Skin epidermis (tissue), 12 donors: ENCODE data around the gene SLC30A3.
"Not testable (repeated sequence)": the region's sequence is repeated elsewhere in the genome, so short reads cannot be mapped to it uniquely, and the experiment has no call there.

Experiments
- H3K27ac ChIP-seq, 21 experiments: fragments of 200-600 bp; sonication (generic) in 11 of 21; one replicate each; pipeline ENCODE4 v1.5.0; 2020; ENCODE audit warnings: mild to moderate bottlenecking in 3 of 21, inconsistent platforms in 2 of 21, moderate library complexity in 2 of 21
- H3K4me3 ChIP-seq, 7 experiments: fragments of 200-600 bp; sonication (generic) in 2 of 7; one replicate each; pipeline ENCODE4 v1.5.0; 2020; ENCODE audit warnings: inconsistent platforms in 2 of 7, mild to moderate bottlenecking in 2 of 7, moderate library complexity in 1 of 7

The SLC30A3 gene, protein sequence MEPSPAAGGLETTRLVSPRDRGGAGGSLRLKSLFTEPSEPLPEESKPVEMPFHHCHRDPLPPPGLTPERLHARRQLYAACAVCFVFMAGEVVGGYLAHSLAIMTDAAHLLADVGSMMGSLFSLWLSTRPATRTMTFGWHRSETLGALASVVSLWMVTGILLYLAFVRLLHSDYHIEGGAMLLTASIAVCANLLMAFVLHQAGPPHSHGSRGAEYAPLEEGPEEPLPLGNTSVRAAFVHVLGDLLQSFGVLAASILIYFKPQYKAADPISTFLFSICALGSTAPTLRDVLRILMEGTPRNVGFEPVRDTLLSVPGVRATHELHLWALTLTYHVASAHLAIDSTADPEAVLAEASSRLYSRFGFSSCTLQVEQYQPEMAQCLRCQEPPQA

GRCh38 chr2:27262379-27263286 is at the start of gene SLC30A3:
TSS of gene SLC30A3 (minus strand) at chr2:27263047. CDS start at chr2:27262906, 141 bp downstream.
- no peak within 1 kb of the TSS for H3K27ac ChIP-seq
- peak within 1 kb of the TSS; percentile 27 to 46 (median 36) for H3K4me3 ChIP-seq

GRCh38 chr2:27312152-27312551 is 49.3 kb upstream of the SLC30A3 start:
- Histone ChIP-seq H3K27ac (no peak overlapping the region), H3K4me3 (no peak overlapping the region)

DNA sequence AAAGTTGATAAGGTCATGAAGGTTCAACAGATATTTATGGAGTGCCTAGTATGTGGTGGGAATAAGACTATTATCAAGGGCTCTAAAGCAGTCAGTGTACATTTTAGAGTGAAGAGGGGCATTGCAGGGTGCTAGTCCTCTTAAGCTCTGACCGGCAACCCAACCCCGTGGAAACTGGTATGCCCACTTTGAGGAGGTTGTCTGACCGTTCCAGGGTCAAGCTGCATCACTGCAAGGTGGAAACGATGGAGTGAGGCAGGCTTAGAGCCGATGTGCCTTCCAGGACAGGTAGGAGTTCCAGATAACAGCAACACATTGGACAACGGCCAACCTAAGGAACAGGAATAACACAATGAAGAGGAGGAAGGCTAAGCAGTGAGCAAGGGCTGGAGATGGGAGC is 46.8 kb upstream of the SLC30A3 start:
- Histone ChIP-seq H3K27ac (no peak overlapping the region), H3K4me3 (no peak overlapping the region)

DNA sequence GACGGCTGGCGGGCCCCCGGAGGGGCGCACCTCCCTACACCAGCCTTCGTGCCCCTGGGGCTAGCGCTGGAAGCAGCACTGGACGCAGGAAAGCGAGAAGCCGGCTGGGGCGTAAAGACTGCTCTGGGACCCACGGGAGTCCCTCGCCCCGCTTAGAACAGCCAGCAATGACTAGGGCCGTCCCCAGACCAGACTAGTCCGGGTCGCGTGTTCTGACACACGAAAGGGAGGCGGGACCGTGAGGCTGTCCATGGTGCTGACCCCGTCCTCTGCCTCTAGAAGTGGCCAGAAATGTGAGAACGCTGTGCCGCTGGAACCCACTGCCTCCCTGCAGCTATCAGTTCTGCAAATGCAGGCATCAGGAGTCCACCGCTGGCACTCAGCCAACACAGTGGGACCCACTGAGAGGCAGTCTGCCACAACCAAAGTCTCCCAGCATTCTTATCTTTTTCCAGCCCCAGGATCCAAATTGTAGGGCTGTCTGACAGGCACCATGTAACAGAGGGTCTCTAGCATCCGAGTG is 45.6 kb upstream of the SLC30A3 start, which contains the start of gene UCN:
UCN (minus strand) TSS at position 87 of the 523 bp plus-strand sequence. CDS start 550 bp downstream, outside the sequence.
- no peak within 1 kb of the TSS for H3K4me3 ChIP-seq
- no peak within 1 kb of the TSS for H3K27ac ChIP-seq

DNA sequence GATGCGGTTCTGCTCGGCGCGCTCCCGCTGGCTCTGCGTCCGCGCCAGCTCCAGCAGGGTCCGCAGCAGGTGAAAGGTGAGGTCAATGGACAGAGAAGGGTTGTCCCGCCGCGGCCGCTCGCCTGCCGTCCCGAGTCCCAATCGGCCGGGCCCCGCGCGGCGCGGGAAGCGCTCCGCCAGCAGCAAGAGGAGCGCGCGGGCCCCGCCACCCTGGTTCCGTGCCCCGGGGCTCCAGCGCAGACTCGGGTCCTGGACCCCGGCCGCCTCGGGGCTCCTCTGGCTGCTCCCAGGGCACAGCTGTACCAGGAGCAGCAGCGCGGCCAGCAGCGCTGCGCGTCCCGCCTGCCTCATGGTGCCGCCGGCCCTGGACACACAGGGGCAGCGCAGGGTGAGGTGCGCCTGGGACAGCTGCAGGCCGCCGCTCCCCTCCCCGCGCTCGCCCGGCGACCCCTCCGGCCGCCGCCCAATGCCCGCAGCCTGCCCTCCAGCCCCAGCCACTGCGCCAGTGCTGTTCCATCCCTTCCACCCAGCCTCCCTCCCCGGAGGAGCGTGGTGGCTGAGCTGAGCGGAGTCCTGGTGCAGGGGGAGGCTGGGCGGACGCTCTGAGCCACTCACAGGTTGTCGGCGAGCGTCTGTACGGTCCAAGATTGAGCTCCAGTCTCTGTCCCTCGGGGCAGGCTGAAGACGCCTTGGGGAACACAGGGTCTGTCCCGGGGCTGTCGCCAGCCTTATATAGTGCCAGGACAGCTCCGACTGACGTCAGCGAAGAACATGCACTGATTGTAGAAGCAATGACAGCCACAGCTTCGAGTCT is 44.9 kb upstream of the SLC30A3 start:
- H3K4me3 ChIP-seq: no peak overlapping the region
- no peak overlapping the region for H3K27ac ChIP-seq

- Histone ChIP-seq H3K27ac (no peak overlapping the region), H3K4me3 (peak overlapping the region in 1 of 7 experiments; percentile 2)
These were observed 44.4 kb upstream of the SLC30A3 start for GRCh38 chr2:27307287-27307544.

DNA sequence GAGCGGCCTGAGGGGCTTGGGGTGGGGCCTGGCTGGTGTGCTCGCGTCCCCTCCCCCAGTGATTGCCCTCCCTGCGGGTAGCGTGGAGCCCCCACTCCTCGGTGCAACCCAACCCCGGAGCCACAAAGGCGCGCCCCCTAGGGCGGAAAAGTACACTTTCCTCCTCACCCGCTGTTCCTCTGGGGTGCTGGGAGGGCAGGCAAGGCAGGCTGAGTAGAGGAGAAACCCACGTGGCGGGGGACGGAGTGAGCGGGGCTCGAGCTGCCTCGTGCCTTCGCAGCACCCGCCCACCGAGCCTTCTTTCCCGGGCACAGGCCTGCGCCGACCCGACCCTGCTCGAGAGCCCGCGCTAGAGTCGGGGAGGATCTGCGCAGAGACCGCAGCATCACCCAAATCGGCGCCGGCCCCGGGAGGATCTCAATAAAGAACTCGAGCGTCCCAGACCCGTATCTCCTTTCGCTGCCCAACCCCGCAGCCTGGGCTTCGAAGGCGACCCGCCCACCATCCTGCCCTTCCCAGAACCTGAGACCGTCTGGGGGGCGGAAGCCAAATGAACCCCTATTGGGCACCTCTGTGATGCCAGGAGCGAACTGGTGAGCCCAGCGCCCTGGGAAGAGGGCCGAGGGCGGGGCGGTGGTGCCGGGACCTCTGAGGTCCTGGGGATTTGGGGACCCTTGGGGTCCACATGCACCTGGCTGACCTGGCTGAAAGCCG is 43.9 kb upstream of the SLC30A3 start:
- no peak overlapping the region for H3K27ac ChIP-seq
- H3K4me3 ChIP-seq: peak overlapping the region in 2 of 7 experiments; percentile 2 to 19

- Histone ChIP-seq H3K27ac (no peak overlapping the region), H3K4me3 (no peak overlapping the region)
These were observed 43.3 kb upstream of the SLC30A3 start for GRCh38 chr2:27306136-27306535.

- Histone ChIP-seq H3K4me3 (no peak overlapping the region), H3K27ac (no peak overlapping the region)
These were observed 42.7 kb upstream of the SLC30A3 start for GRCh38 chr2:27305516-27305915.

GRCh38 chr2:27304488-27305240 is 41.8 kb upstream of the SLC30A3 start:
- Histone ChIP-seq H3K4me3 (no peak overlapping the region), H3K27ac (no peak overlapping the region)

DNA sequence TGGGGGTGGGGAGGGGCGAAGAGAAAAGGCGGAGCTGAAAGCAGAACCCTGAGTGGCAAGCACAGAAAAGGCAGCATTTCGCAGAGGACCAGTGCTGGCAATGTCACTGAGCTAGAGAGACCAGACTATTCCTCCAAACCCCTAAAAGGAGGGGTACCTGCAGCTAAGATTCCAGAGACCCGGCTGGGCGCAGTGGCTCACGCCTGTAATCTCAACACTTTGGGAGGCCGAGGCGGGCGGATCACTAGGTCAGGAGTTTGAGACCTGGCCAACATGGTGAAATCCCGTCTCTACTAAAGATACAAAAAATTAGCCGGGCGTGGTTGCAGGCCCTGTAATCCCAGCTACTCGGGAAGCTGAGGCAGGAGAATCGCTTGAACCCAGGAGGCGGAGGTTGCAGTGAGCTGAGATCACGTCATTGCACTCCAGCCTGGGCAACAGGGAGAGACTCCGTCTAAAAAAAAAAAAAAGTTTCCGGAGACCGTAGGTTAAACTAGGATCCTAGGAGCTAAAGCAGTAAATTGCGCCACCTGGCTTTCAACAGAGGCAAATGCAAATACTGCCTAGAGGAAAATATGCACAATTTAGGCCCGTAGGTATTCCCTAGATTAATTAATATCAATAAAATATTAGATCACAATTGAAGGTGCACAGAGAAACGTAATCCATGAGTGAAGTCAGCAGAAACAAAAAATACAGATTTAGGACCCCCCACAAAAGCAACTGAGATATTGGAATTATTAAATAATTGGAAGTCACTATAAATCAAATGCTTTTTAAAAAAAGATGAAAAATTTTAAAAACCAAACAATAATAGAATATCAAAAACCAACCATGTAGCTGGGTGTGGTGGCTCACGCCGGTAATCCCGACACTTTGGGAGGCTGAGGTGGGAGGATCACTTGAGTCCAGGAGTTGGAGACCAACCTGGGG is 40.5 kb upstream of the SLC30A3 start:
- peak overlapping the region in 2 of 21 experiments; percentile 20 to 42 for H3K27ac ChIP-seq
- peak overlapping the region in 4 of 7 experiments; percentile 3 to 30 (median 16) for H3K4me3 ChIP-seq

DNA sequence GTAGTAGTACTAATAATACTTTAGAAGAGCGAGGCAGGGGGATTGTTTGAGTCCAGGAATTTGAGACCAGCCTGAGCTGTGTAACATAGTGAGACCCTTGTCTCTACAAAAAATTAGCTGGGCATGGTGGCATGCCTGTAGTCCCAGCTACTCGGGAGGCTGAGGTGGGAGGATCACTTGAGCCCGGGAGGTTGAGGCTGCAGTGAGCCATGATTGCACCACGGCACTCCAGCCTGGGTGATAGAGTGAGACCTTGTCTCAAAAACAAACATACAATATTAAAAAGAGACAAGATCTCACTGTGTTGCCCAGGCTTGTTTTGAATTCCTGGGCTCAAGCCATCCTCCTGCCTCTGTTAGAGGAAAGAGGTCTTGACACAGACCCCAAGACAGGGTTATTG is 37.8 kb upstream of the SLC30A3 start:
- not testable (repeated sequence) for H3K4me3 ChIP-seq, H3K27ac ChIP-seq

- H3K27ac ChIP-seq: no peak overlapping the region
- H3K4me3 ChIP-seq: no peak overlapping the region
These were observed 35.7 kb upstream of the SLC30A3 start for GRCh38 chr2:27298391-27299080.

DNA sequence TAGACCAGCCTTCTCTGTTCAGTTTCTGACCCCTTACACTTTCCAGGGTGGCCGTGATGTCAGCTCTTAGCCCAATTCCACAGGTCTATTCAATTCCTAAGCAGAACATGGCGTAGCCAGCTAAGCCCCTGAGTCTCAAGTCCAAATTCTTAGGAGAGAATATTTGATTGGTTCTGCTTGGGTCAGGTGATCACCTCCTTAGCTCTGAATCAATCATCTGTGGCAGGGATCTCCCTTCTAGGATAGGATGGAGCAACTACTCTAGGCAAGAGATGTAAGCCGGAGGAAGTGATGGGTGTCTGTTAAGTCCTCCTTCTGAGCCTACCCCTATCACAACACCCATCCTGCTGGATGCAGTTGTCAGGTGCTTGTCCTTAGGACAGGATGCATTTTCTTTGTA is 34.3 kb upstream of the SLC30A3 start:
- no peak overlapping the region for H3K27ac ChIP-seq
- H3K4me3 ChIP-seq: no peak overlapping the region

DNA sequence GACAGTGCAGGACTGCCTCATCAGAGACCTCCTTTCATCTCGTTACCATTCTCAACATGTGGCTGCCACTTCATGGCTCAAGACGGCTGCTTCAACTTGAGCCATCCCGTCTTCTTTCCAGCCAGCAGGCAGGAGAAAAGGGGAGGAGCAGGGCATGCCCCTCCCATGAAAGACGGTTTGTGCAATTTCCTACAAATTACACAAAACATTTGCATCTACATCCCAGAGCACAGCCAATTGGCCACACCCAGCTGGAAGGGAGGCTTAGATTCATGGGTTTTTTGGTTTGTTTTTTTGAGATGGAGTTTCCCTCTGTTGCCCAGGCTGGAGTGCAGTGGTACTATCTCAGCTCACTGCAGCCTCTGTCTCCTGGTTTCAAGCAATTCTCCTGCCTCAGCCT is 33.6 kb upstream of the SLC30A3 start:
- no peak overlapping the region for H3K4me3 ChIP-seq
- H3K27ac ChIP-seq: no peak overlapping the region

- H3K4me3 ChIP-seq: no peak overlapping the region
- no peak overlapping the region for H3K27ac ChIP-seq
These were observed 32.1 kb upstream of the SLC30A3 start for GRCh38 chr2:27294928-27295327.

DNA sequence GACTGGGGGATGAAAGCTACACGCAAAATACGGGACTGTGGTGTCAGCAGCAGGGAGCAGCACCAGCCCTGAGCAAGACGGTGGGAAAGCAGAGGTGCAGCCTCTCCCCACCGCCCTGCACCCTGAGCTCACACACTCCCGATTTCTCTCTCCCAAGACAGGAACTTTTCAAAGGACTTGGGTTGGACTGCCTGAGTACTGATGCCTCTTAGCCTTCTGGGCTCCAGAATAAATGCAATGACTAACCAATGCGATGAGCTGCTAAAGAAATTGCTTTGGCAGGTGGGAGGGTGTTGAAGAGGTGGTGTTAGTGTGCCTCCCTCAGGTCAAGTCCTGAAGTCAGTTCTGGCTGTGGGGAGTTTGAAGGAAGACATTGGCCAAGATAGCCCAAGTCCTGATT is 29.0 kb upstream of the SLC30A3 start:
- Histone ChIP-seq H3K4me3 (no peak overlapping the region), H3K27ac (no peak overlapping the region)
